Mesenchymal stem cell (in vitro differentiated cells and primary cell): ENCODE measurements around the gene STX5. TPM values are rescaled to one million over a fixed set of nuclear protein-coding genes. Genes with fewer than 3 reads are reported as not detected.

Experiments
- DNase-seq: peaks from one replicate; pipeline ENCODE4 v3.0.0-alpha.2; 2013
- H2AFZ ChIP-seq: one replicate; pipeline ENCODE4 v1.6.1; 2013; ENCODE audit warnings: low read depth, mild to moderate bottlenecking, control low read depth, inconsistent platforms, low read length, moderate library complexity
- H2AK5ac ChIP-seq: 2 replicates; pipeline ENCODE4 v1.6.1; 2013; ENCODE audit warnings: low read length, moderate library complexity, mild to moderate bottlenecking, inconsistent platforms; ENCODE audit not compliant: severe bottlenecking
- H2BK120ac ChIP-seq: one replicate; pipeline ENCODE4 v1.6.1; 2013; ENCODE audit warnings: low read depth, mild to moderate bottlenecking, inconsistent platforms, low read length, moderate library complexity
- H2BK12ac ChIP-seq, 2 experiments: one replicate each; pipeline ENCODE4 v1.6.1; 2013; ENCODE audit warnings: inconsistent platforms in 2 of 2, low read length in 2 of 2, mild to moderate bottlenecking in 2 of 2, moderate library complexity in 2 of 2, control low read depth in 1 of 2
- H2BK15ac ChIP-seq: one replicate; pipeline ENCODE4 v1.6.1; 2013; ENCODE audit warnings: mild to moderate bottlenecking, low read depth, inconsistent platforms; ENCODE audit not compliant: poor library complexity, severe bottlenecking
- H2BK5ac ChIP-seq: 2 replicates; pipeline ENCODE4 v1.6.1; 2013; ENCODE audit warnings: low read depth, mild to moderate bottlenecking, low read length, control low read depth, inconsistent platforms; ENCODE audit not compliant: poor library complexity, severe bottlenecking
- H3K14ac ChIP-seq, 2 experiments: one replicate each; pipeline ENCODE4 v1.6.1; 2013; ENCODE audit warnings: inconsistent platforms in 2 of 2, low read length in 2 of 2, control low read depth in 1 of 2, mild to moderate bottlenecking in 1 of 2, moderate library complexity in 1 of 2
- H3K18ac ChIP-seq, 2 experiments: one replicate each; pipeline ENCODE4 v1.6.1; 2013; ENCODE audit warnings: inconsistent platforms in 2 of 2, low read length in 2 of 2, control low read depth in 1 of 2, low read depth in 1 of 2, mild to moderate bottlenecking in 1 of 2
- H3K23ac ChIP-seq, 2 experiments: one replicate each; pipeline ENCODE4 v1.6.1; 2013; ENCODE audit warnings: inconsistent platforms in 2 of 2, low read length in 2 of 2, mild to moderate bottlenecking in 2 of 2, moderate library complexity in 2 of 2, control low read depth in 1 of 2
- H3K27ac ChIP-seq: 2 replicates; pipeline ENCODE4 v1.5.1; 2013; ENCODE audit warnings: mild to moderate bottlenecking, moderate library complexity, low read length, control low read depth, inconsistent platforms; ENCODE audit not compliant: poor library complexity, severe bottlenecking
- H3K27me3 ChIP-seq, 2 experiments: 2 replicates each; pipeline versions ENCODE4 v1.6.1 to v1.7.0; 2013; ENCODE audit warnings: low read length in 2 of 2, mild to moderate bottlenecking in 2 of 2, moderate library complexity in 2 of 2, control low read depth in 1 of 2, inconsistent platforms in 1 of 2; ENCODE audit not compliant: control insufficient read depth in 1 of 2, insufficient read depth in 1 of 2
- H3K36me3 ChIP-seq, 2 experiments: 2 replicates each; pipeline versions ENCODE4 v1.6.1 to v1.7.0; 2013; ENCODE audit warnings: low read length in 2 of 2, control low read depth in 1 of 2, inconsistent platforms in 1 of 2, low read depth in 1 of 2, mild to moderate bottlenecking in 1 of 2; ENCODE audit not compliant: insufficient read depth in 2 of 2, control insufficient read depth in 1 of 2
- H3K4ac ChIP-seq, 2 experiments: one replicate each; pipeline ENCODE4 v1.6.1; 2013; ENCODE audit warnings: inconsistent platforms in 2 of 2, low read length in 2 of 2, mild to moderate bottlenecking in 2 of 2, moderate library complexity in 2 of 2, control low read depth in 1 of 2, low read depth in 1 of 2
- H3K4me1 ChIP-seq: 2 replicates; pipeline ENCODE4 v1.6.1; 2013; ENCODE audit warnings: low read depth, low read length, control low read depth; ENCODE audit not compliant: control insufficient read depth, insufficient read depth
- H3K4me2 ChIP-seq: 2 replicates; pipeline ENCODE4 v1.6.1; 2013; ENCODE audit warnings: low read length, mild to moderate bottlenecking, inconsistent platforms; ENCODE audit not compliant: poor library complexity, severe bottlenecking
- H3K4me3 ChIP-seq, 2 experiments: 2 replicates each; pipeline versions ENCODE4 v1.5.1 to v1.7.0; 2013; ENCODE audit warnings: low read length in 2 of 2, mild to moderate bottlenecking in 2 of 2, control low read depth in 1 of 2, low read depth in 1 of 2; ENCODE audit not compliant: insufficient read depth in 1 of 2
- H3K79me1 ChIP-seq: replicated peaks from 2 replicates; pipeline ENCODE4 v1.6.1; 2013; ENCODE audit warnings: mild to moderate bottlenecking, control low read depth, low read length, inconsistent platforms; ENCODE audit not compliant: poor library complexity, severe bottlenecking
- H3K9ac ChIP-seq: 2 replicates; pipeline ENCODE4 v1.7.0; 2013; ENCODE audit warnings: mild to moderate bottlenecking, low read length, moderate library complexity
- H3K9me3 ChIP-seq: 2 replicates; pipeline ENCODE4 v1.7.0; 2013; ENCODE audit warnings: mild to moderate bottlenecking, low read length; ENCODE audit not compliant: control insufficient read depth
- H4K8ac ChIP-seq: one replicate; pipeline ENCODE4 v1.6.1; 2013; ENCODE audit warnings: inconsistent platforms, mild to moderate bottlenecking, low read length, moderate library complexity
- H4K91ac ChIP-seq: one replicate; pipeline ENCODE4 v1.6.1; 2013; ENCODE audit warnings: mild to moderate bottlenecking, low read length, inconsistent platforms
- WGBS: methylation state at CpG from one replicate; pipeline ENCODE4 v1.1.7; 2013; ENCODE audit warnings: mixed read lengths; 5-methylcytosine and 5-hydroxymethylcytosine counted together
- polyA plus RNA-seq, 2 experiments: library from polyadenylated mRNA; stranded (reverse); fragments of 200-250 nt; gene quantifications; one replicate each; pipeline ENCODE4 v1.2.3, GENCODE V29; 2013

STX5 gene
- polyA plus RNA-seq (2013, experiment 1 of 2): 38.1 TPM
- polyA plus RNA-seq (2013, experiment 2 of 2): 36.9 TPM

GRCh38 chr11:62831520-62832335 is at the start of gene STX5:
STX5 (minus strand) TSS chr11:62832051; CDS start chr11:62831243, 808 bp downstream.
- H3K23ac ChIP-seq: peak within 1 kb of the TSS in 1 of 2 experiments; percentile 87
- under 1% methylated on average over 58 of the region's 65 CpGs for WGBS
- H2AK5ac ChIP-seq: no peak within 1 kb of the TSS
- peak within 1 kb of the TSS; percentile 98 for H4K8ac ChIP-seq
- no peaks in the 10 kb centered on the region for H3K27me3 ChIP-seq
- peaks cover 48 to 56% of the 10 kb centered on the region in 2 experiments for H3K36me3 ChIP-seq
- peak within 1 kb of the TSS; percentile 88 to 90 for H3K18ac ChIP-seq
- peak within 1 kb of the TSS; percentile 85 to 98 for H3K4me3 ChIP-seq
- peak within 1 kb of the TSS; percentile 91 for H3K4me2 ChIP-seq
- H2AFZ ChIP-seq: peak within 1 kb of the TSS; percentile 96
- peak; percentile 99 for DNase-seq
- peaks cover 17% of the 10 kb centered on the region for H3K4me1 ChIP-seq
- peak within 1 kb of the TSS; percentile 88 for H2BK15ac ChIP-seq
- peak within 1 kb of the TSS; percentile 96 for H4K91ac ChIP-seq
- H2BK5ac ChIP-seq: peak within 1 kb of the TSS; percentile 83
- peak within 1 kb of the TSS; percentile 48 to 93 for H3K4ac ChIP-seq
- H3K79me1 ChIP-seq: peaks cover 23% of the 10 kb centered on the region
- peak within 1 kb of the TSS; percentile 82 for H3K27ac ChIP-seq
- H3K9ac ChIP-seq: peak within 1 kb of the TSS; percentile 98
- H3K14ac ChIP-seq: peak within 1 kb of the TSS in 1 of 2 experiments; percentile 88
- no peaks in the 10 kb centered on the region for H3K9me3 ChIP-seq
- H2BK120ac ChIP-seq: peak within 1 kb of the TSS; percentile 84
- peak within 1 kb of the TSS in 1 of 2 experiments; percentile 75 for H2BK12ac ChIP-seq

DNA sequence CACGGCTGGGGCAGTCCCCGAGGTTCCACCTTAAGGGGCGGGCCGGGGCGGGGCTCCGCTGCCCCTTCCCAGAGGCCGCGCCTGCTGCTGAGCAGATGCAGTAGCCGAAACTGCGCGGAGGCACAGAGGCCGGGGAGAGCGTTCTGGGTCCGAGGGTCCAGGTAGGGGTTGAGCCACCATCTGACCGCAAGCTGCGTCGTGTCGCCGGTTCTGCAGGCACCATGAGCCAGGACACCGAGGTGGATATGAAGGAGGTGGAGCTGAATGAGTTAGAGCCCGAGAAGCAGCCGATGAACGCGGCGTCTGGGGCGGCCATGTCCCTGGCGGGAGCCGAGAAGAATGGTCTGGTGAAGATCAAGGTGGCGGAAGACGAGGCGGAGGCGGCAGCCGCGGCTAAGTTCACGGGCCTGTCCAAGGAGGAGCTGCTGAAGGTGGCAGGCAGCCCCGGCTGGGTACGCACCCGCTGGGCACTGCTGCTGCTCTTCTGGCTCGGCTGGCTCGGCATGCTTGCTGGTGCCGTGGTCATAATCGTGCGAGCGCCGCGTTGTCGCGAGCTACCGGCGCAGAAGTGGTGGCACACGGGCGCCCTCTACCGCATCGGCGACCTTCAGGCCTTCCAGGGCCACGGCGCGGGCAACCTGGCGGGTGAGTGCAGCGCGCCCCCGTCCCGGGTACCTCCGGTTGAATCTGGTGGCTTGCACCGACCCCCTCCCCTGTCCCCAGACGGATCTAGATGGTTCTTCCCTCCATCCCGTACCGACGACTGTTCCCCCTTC is 49.1 kb upstream of the STX5 start, which contains the start of gene SLC3A2:
Gene SLC3A2, plus strand, starts transcription at position 94 of the 776 bp plus-strand sequence. Its CDS starts 128 bp downstream, at position 222.
- peak within 1 kb of the TSS; percentile 62 to 98 for H3K14ac ChIP-seq
- DNase-seq: peak; percentile 88

DNA sequence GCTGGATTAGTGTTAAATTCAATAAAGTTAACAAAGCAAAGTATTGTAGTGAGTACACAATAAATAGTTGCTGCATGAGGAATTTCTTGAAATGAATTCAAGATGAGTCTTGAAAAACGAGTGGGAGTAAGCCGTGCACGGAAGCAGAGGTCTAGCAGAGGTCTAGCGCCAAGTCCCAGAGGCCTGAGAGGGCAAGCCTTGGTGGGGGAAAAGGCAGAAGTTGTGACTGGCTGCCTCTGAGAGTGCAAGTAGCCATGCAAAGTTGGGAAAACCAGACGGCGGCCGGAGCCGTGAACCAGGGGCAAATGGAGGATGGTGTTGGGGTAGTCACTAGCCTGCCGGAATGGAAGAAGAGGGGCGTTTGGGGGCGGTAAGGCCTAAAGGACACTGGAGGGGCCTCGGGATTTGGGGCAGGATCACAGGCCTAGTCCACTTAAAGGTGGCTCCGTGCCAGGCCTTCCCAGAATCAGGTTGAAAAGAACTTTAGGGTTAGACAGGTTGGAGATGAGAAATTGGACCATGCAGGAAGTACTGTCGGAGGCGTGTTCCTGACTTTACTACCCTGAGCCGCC is 48.5 kb upstream of the STX5 start:
- Histone ChIP-seq H4K8ac (no peak overlapping the region), H3K27ac (peak overlapping the region; percentile 74), H3K4me3 (peak overlapping the region; percentile 40 to 99), H4K91ac (no peak overlapping the region), H2BK15ac (no peak overlapping the region), H3K36me3 (peaks cover 22 to 35% of the 10 kb centered on the region in 2 experiments), H3K23ac (no peak overlapping the region), H3K4me2 (peak overlapping the region; percentile 74), H3K9ac (peak overlapping the region; percentile 100), H3K27me3 (no peaks in the 10 kb centered on the region), H2BK12ac (peak overlapping the region in 1 of 2 experiments; percentile 76), H3K18ac (peak overlapping the region; percentile 6 to 84), H3K4me1 (peaks cover 17% of the 10 kb centered on the region), H2AK5ac (no peak overlapping the region), H2AFZ (no peak overlapping the region), H3K14ac (peak overlapping the region in 1 of 2 experiments; percentile 84), H3K79me1 (peaks cover 10% of the 10 kb centered on the region), H2BK5ac (peak overlapping the region; percentile 58), H3K4ac (peak overlapping the region in 1 of 2 experiments; percentile 82), H2BK120ac (no peak overlapping the region), H3K9me3 (no peaks in the 10 kb centered on the region)
- WGBS: 5% methylated on average over 16 of the region's 16 CpGs
- DNase-seq: peak; percentile 68

More for the DNA sequence above, 49.1 kb upstream of the STX5 start, which contains the start of gene SLC3A2:
- Histone ChIP-seq H2AK5ac (peak within 1 kb of the TSS; percentile 72), H2BK120ac (peak within 1 kb of the TSS; percentile 97), H3K4me2 (peak within 1 kb of the TSS; percentile 74), H3K4me3 (peak within 1 kb of the TSS; percentile 95 to 99), H2BK5ac (peak within 1 kb of the TSS; percentile 58), H3K4ac (peak within 1 kb of the TSS; percentile 91 to 100), H3K18ac (peak within 1 kb of the TSS; percentile 95 to 100), H3K27me3 (no peaks in the 10 kb centered on the region), H4K8ac (peak within 1 kb of the TSS; percentile 97), H2BK15ac (peak within 1 kb of the TSS; percentile 82), H3K23ac (peak within 1 kb of the TSS in 1 of 2 experiments; percentile 88), H3K9me3 (no peaks in the 10 kb centered on the region), H2BK12ac (peak within 1 kb of the TSS in 1 of 2 experiments; percentile 93), H3K79me1 (peaks cover 12% of the 10 kb centered on the region), H3K27ac (peak within 1 kb of the TSS; percentile 98), H4K91ac (peak within 1 kb of the TSS; percentile 100), H3K9ac (peak within 1 kb of the TSS; percentile 100), H3K36me3 (peaks cover 27 to 42% of the 10 kb centered on the region in 2 experiments), H3K4me1 (peaks cover 17% of the 10 kb centered on the region), H2AFZ (no peak within 1 kb of the TSS)
- under 1% methylated on average over 56 of the region's 69 CpGs for whole genome bisulfite sequencing
